ENCODE measurements around the gene SLC40A1. TPM values are rescaled to one million over a fixed set of nuclear protein-coding genes. Genes with fewer than 3 reads are reported as not detected.

SLC40A1 gene
- total and polyA plus RNA-seq, 4 donors = 97.4 to 572 (median 168) TPM

DNA sequence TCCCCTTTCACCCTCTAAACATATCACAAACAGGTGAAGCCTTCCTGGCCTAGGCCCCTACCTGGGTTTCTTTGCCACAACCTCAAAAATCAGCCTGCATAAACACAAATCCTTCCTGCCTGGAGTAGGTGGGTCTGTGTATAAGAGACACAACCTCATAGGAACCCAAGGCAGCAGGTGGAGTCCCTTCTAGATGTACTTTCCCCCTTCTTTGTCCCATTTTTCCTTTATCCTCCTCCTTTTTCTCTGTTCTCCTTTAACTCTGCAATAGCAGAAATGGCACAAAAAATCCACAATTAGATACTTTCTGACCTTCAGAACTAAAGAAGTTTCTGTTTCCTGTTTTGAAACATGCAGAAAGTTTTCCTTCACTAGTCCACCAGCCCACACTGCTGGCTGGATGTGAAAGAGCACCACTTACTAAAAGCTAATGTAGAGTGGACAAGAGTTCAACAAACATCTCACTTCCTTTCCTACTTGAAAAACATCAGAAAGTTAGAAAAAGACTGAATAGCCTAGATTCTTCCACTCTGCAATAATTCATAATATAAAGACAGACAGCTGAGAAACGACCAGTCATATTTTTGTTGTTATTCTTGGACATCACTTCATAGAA is 11.2 kb downstream of the SLC40A1 start:
- Histone ChIP-seq H3K36me3 (ENCODE audit: control insufficient read depth in 4 of 4, insufficient read depth in 3 of 4, low read depth in 1 of 4, low read length in 3 of 4) (peaks cover 7 to 51% (median 25%) of the 10 kb centered on the region in 4 donors), H3K9ac (ENCODE audit: low read depth in 1 of 2, low read length in 2 of 2) (no peak overlapping the region), H3K4me3 (ENCODE audit: low read depth in 1 of 3, low read length in 3 of 3) (no peak overlapping the region), H3K27ac (ENCODE audit: low read depth in 1 of 2, low read length in 2 of 2) (peak overlapping the region; percentile 53 to 88), H3K9me3 (ENCODE audit: control insufficient read depth in 4 of 4, low read length in 3 of 4) (no peaks in the 10 kb centered on the region), H3K4me1 (ENCODE audit: control insufficient read depth in 4 of 4, insufficient read depth in 4 of 4, low read length in 3 of 4) (peaks cover 4 to 74% (median 58%) of the 10 kb centered on the region in 4 donors), H3K27me3 (ENCODE audit: control insufficient read depth in 4 of 4, insufficient read depth in 4 of 4, low read length in 3 of 4) (no peaks in the 10 kb centered on the region)
- WGBS = 55% methylated on average over 1 of the region's 1 CpG
- DNase-seq (ENCODE audit: low spot score) = no peak
- TF ChIP-seq RAD21 (IDR thresholded peaks at IDR 0.05) (peak; percentile 62 to 68), TAF1 (conservative IDR thresholded peaks at IDR 0.05) (no peak), RXRA (IDR thresholded peaks at IDR 0.05) (peak in 1 of 2 donors; percentile 5)

DNA sequence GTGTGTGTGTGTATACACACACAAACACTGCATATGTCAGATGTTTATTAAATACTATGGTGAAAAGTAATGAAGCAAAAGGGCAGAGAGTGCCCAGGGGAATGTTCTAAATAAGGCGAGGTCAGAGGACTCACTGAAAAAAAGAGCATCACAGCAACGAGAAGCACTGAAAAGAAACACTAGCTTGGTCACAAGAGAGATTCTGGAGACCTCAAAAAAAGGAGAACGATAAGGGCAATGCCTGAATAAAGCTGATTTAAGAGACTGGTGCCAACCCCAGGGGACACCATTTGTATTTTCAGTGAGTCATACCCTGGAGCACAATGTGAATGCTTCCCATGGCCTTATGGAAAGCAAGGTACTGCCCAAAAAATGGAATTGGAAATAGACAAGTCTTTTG is 14.5 kb downstream of the SLC40A1 start:
- 75% methylated on average over 3 of the region's 3 CpGs for WGBS
- H3K27ac ChIP-seq (ENCODE audit: low read depth in 1 of 2, low read length in 2 of 2) = peak overlapping the region; percentile 10 to 32

DNA sequence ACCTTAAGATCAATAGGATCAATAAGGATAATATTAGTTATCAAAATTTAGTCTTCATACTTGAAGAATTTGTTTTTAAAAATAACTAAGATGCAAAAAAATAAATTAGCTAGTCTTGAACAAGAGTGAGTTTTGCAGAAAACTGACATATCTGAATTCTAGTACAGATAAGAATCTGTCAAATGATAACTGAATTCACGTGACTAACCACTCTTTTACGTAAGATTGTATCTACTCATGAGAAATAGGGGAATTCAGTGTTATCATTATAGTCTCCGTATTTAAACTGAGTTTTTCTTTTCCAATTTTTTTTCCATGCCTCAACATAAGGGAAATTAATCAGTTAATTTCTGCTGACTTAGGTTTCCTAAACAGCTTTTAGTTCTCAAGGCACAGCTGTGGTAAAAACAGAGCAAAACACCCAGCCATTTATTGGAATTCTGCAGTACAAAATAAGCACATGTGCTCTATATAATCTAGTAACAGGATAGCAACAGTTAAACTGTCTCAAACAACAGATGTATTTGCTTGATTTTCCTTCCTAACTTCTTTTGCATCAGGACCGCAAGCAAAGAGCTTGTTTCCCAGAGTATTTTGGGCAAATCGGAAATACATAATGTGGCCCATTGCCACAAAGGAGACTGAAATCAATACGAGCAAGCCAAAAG is 19.1 kb downstream of the SLC40A1 start:
- Histone ChIP-seq H3K9me3 (ENCODE audit: control insufficient read depth in 4 of 4, low read length in 3 of 4) (no peaks in the 10 kb centered on the region), H3K27ac (ENCODE audit: low read depth in 1 of 2, low read length in 2 of 2) (peak overlapping the region; percentile 17 to 19), H3K4me1 (ENCODE audit: control insufficient read depth in 4 of 4, insufficient read depth in 4 of 4, low read length in 3 of 4) (peaks cover 6 to 68% (median 51%) of the 10 kb centered on the region in 4 donors), H3K27me3 (ENCODE audit: control insufficient read depth in 4 of 4, insufficient read depth in 4 of 4, low read length in 3 of 4) (no peaks in the 10 kb centered on the region), H3K4me3 (ENCODE audit: low read depth in 1 of 3, low read length in 3 of 3) (no peak overlapping the region), H3K9ac (ENCODE audit: low read depth in 1 of 2, low read length in 2 of 2) (no peak overlapping the region), H3K36me3 (ENCODE audit: control insufficient read depth in 4 of 4, insufficient read depth in 3 of 4, low read depth in 1 of 4, low read length in 3 of 4) (peaks cover 12 to 30% (median 19%) of the 10 kb centered on the region in 4 donors)
- no peak for DNase-seq (ENCODE audit: low spot score)
- 43% methylated on average over 6 of the region's 6 CpGs for WGBS
- no peak for TF ChIP-seq YY1 (IDR thresholded peaks at IDR 0.05)
- TF ChIP-seq SP1 (IDR thresholded peaks at IDR 0.05) = no peak
- TF ChIP-seq, protein P1, sequence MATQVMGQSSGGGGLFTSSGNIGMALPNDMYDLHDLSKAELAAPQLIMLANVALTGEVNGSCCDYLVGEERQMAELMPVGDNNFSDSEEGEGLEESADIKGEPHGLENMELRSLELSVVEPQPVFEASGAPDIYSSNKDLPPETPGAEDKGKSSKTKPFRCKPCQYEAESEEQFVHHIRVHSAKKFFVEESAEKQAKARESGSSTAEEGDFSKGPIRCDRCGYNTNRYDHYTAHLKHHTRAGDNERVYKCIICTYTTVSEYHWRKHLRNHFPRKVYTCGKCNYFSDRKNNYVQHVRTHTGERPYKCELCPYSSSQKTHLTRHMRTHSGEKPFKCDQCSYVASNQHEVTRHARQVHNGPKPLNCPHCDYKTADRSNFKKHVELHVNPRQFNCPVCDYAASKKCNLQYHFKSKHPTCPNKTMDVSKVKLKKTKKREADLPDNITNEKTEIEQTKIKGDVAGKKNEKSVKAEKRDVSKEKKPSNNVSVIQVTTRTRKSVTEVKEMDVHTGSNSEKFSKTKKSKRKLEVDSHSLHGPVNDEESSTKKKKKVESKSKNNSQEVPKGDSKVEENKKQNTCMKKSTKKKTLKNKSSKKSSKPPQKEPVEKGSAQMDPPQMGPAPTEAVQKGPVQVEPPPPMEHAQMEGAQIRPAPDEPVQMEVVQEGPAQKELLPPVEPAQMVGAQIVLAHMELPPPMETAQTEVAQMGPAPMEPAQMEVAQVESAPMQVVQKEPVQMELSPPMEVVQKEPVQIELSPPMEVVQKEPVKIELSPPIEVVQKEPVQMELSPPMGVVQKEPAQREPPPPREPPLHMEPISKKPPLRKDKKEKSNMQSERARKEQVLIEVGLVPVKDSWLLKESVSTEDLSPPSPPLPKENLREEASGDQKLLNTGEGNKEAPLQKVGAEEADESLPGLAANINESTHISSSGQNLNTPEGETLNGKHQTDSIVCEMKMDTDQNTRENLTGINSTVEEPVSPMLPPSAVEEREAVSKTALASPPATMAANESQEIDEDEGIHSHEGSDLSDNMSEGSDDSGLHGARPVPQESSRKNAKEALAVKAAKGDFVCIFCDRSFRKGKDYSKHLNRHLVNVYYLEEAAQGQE (IDR thresholded peaks at IDR 0.05) = no peak
- no peak for TF ChIP-seq RAD21 (IDR thresholded peaks at IDR 0.05)
- TF ChIP-seq, protein P2, sequence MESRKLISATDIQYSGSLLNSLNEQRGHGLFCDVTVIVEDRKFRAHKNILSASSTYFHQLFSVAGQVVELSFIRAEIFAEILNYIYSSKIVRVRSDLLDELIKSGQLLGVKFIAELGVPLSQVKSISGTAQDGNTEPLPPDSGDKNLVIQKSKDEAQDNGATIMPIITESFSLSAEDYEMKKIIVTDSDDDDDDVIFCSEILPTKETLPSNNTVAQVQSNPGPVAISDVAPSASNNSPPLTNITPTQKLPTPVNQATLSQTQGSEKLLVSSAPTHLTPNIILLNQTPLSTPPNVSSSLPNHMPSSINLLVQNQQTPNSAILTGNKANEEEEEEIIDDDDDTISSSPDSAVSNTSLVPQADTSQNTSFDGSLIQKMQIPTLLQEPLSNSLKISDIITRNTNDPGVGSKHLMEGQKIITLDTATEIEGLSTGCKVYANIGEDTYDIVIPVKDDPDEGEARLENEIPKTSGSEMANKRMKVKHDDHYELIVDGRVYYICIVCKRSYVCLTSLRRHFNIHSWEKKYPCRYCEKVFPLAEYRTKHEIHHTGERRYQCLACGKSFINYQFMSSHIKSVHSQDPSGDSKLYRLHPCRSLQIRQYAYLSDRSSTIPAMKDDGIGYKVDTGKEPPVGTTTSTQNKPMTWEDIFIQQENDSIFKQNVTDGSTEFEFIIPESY (IDR thresholded peaks at IDR 0.05) = no peak
- TF ChIP-seq NR2F2 (IDR thresholded peaks at IDR 0.05) = no peak
- TF ChIP-seq FOXA2 (IDR thresholded peaks at IDR 0.05) = no peak
- no peak for TF ChIP-seq GABPA (IDR thresholded peaks at IDR 0.05 in 1 of 2, conservative IDR thresholded peaks at IDR 0.05 in 1 of 2)
- no peak for TF ChIP-seq JUND (IDR thresholded peaks at IDR 0.05)
- no peak for TF ChIP-seq RXRA (IDR thresholded peaks at IDR 0.05)
- TF ChIP-seq, protein P3, sequence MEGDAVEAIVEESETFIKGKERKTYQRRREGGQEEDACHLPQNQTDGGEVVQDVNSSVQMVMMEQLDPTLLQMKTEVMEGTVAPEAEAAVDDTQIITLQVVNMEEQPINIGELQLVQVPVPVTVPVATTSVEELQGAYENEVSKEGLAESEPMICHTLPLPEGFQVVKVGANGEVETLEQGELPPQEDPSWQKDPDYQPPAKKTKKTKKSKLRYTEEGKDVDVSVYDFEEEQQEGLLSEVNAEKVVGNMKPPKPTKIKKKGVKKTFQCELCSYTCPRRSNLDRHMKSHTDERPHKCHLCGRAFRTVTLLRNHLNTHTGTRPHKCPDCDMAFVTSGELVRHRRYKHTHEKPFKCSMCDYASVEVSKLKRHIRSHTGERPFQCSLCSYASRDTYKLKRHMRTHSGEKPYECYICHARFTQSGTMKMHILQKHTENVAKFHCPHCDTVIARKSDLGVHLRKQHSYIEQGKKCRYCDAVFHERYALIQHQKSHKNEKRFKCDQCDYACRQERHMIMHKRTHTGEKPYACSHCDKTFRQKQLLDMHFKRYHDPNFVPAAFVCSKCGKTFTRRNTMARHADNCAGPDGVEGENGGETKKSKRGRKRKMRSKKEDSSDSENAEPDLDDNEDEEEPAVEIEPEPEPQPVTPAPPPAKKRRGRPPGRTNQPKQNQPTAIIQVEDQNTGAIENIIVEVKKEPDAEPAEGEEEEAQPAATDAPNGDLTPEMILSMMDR (IDR thresholded peaks at IDR 0.05; ENCODE audit: low read depth, low read length, missing input control) = no peak
- no peak for TF ChIP-seq FOXA1 (IDR thresholded peaks at IDR 0.05)
- TF ChIP-seq HNF4A (conservative IDR thresholded peaks at IDR 0.05) = no peak

More for the DNA sequence above, 14.5 kb downstream of the SLC40A1 start:
- H3K9ac ChIP-seq (ENCODE audit: low read depth in 1 of 2, low read length in 2 of 2) = no peak overlapping the region
- no peaks in the 10 kb centered on the region for H3K27me3 ChIP-seq (ENCODE audit: control insufficient read depth in 4 of 4, insufficient read depth in 4 of 4, low read length in 3 of 4)
- TF ChIP-seq FOXA1 (IDR thresholded peaks at IDR 0.05) (no peak), NR2F2 (IDR thresholded peaks at IDR 0.05) (peak; percentile 25)
- TF ChIP-seq, protein P3 (IDR thresholded peaks at IDR 0.05; ENCODE audit: low read depth, low read length, missing input control) = no peak
- H3K4me3 ChIP-seq (ENCODE audit: low read depth in 1 of 3, low read length in 3 of 3) = no peak overlapping the region
- no peak for DNase-seq (ENCODE audit: low spot score)
- H3K9me3 ChIP-seq (ENCODE audit: control insufficient read depth in 4 of 4, low read length in 3 of 4) = no peaks in the 10 kb centered on the region
- peaks cover 12 to 47% (median 23%) of the 10 kb centered on the region in 4 donors for H3K36me3 ChIP-seq (ENCODE audit: control insufficient read depth in 4 of 4, insufficient read depth in 3 of 4, low read depth in 1 of 4, low read length in 3 of 4)
- peaks cover 2 to 65% (median 55%) of the 10 kb centered on the region in 4 donors for H3K4me1 ChIP-seq (ENCODE audit: control insufficient read depth in 4 of 4, insufficient read depth in 4 of 4, low read length in 3 of 4)
